Measurements from ENCODE around the gene FSTL4. TPM values are rescaled to one million over a fixed set of nuclear protein-coding genes. Genes with fewer than 3 reads are reported as not detected.

Gene FSTL4
- polyA plus RNA-seq, 1 donor from 2014 or later, result 0.57 TPM

- Histone ChIP-seq H3K27me3 (ENCODE audit: insufficient read depth, low read depth, low read length) (no peaks in the 10 kb centered on the region), H3K9me3 (ENCODE audit: low read length) (no peaks in the 10 kb centered on the region), H3K27ac (ENCODE audit: low read length) (no peak overlapping the region), H3K36me3 (ENCODE audit: insufficient read depth, low read length) (no peaks in the 10 kb centered on the region), H3F3A (ENCODE audit: insufficient read depth, low read length, poor library complexity, severe bottlenecking) (no peaks in the 10 kb centered on the region), H3K4me3 (ENCODE audit: low read length) (no peak overlapping the region), H3K9me2 (ENCODE audit: insufficient read depth, low read length) (no peaks in the 10 kb centered on the region), H3K4me2 (ENCODE audit: low read length) (no peak overlapping the region), H4K20me1 (ENCODE audit: insufficient read depth) (no peaks in the 10 kb centered on the region), H3K79me2 (replicated peaks; ENCODE audit: insufficient read depth, low read length) (no peaks in the 10 kb centered on the region), H3K9ac (ENCODE audit: low read length) (no peak overlapping the region), H2AFZ (ENCODE audit: low read depth, low read length) (no peak overlapping the region)
- TF ChIP-seq POLR2AphosphoS5 (IDR thresholded peaks at IDR 0.05), result no peak
Observed at GRCh38 chr5:133336121-133336968, 276.0 kb downstream of the FSTL4 start.

GRCh38 chr5:133334796-133335639 lies 277.3 kb downstream of the FSTL4 start:
- no peak overlapping the region for H2AFZ ChIP-seq (ENCODE audit: low read depth, low read length)

More at GRCh38 chr5:133334796-133335639, 277.3 kb downstream of the FSTL4 start:
- Histone ChIP-seq H3K9me2 (ENCODE audit: insufficient read depth, low read length) (no peaks in the 10 kb centered on the region), H3K36me3 (ENCODE audit: insufficient read depth, low read length) (no peaks in the 10 kb centered on the region), H3K4me2 (ENCODE audit: low read length) (no peak overlapping the region), H3K4me3 (ENCODE audit: low read length) (no peak overlapping the region), H4K20me1 (ENCODE audit: insufficient read depth) (no peaks in the 10 kb centered on the region), H3K27ac (ENCODE audit: low read length) (no peak overlapping the region), H3K27me3 (ENCODE audit: insufficient read depth, low read depth, low read length) (no peaks in the 10 kb centered on the region), H3K79me2 (replicated peaks; ENCODE audit: insufficient read depth, low read length) (no peaks in the 10 kb centered on the region), H3K9ac (ENCODE audit: low read length) (no peak overlapping the region), H3F3A (ENCODE audit: insufficient read depth, low read length, poor library complexity, severe bottlenecking) (no peaks in the 10 kb centered on the region), H3K9me3 (ENCODE audit: low read length) (no peaks in the 10 kb centered on the region)
- TF ChIP-seq SMC3 (conservative IDR thresholded peaks at IDR 0.05; ENCODE audit: poor library complexity) (no peak), EP300 (conservative IDR thresholded peaks at IDR 0.05; ENCODE audit: poor library complexity, severe bottlenecking) (no peak), REST (IDR thresholded peaks at IDR 0.05; ENCODE audit: borderline replicate concordance) (no peak), TAF1 (IDR thresholded peaks at IDR 0.05; ENCODE audit: low read depth) (no peak), CTCF (IDR thresholded peaks at IDR 0.05; ENCODE audit: poor library complexity, severe bottlenecking) (no peak), EZH2 (IDR thresholded peaks at IDR 0.05; ENCODE audit: borderline replicate concordance, insufficient read depth, low read length, poor library complexity, severe bottlenecking) (no peak), POLR2AphosphoS5 (IDR thresholded peaks at IDR 0.05) (no peak), RAD21 (conservative IDR thresholded peaks at IDR 0.05) (no peak), MXI1 (conservative IDR thresholded peaks at IDR 0.05; ENCODE audit: poor library complexity, severe bottlenecking) (no peak)

Measured in neural cell (in vitro differentiated cells).